HEK293 (cell line): ENCODE measurements around the gene GPR153.

ENCODE experiments used
- CTCF ChIA-PET: fragments of 350-600 bp; formaldehyde crosslinking; extraction: SDS; loops from one replicate; lab custom pipeline; 2021; ENCODE audit warnings: antibody characterized with exemption; lab: Yijun Ruan, JAX
- POLR2A ChIA-PET: fragments of 300-600 bp; formaldehyde crosslinking; extraction: SDS; loops from one replicate; lab custom pipeline; 2020; ENCODE audit warnings: antibody characterized with exemption, inconsistent platforms; lab: Yijun Ruan, JAX
- H3K27ac ChIP-seq: fragments of 200-500 bp; sonication (Bioruptor generic); 2 replicates; pipeline ENCODE4 v1.5.1; 2014; ENCODE audit warnings: low read depth, low read length, control low read depth, inconsistent platforms; ENCODE audit errors: extremely low read depth
- H3K36me3 ChIP-seq, 2 experiments: fragments of 200-500 bp in 1 of 2; sonication (Bioruptor generic) in 1 of 2; 1 replicate in 1 of 2; 2 replicates in 1 of 2; pipeline ENCODE4 v1.5.1; 2014 to 2017; ENCODE audit warnings: inconsistent platforms in 2 of 2, low read length in 2 of 2; ENCODE audit not compliant: control insufficient read depth in 2 of 2, insufficient read depth in 1 of 2
- H3K4me1 ChIP-seq: fragments of 200-500 bp; sonication (Bioruptor generic); 2 replicates; pipeline ENCODE4 v1.5.1; 2014; ENCODE audit warnings: mild to moderate bottlenecking, low read length, inconsistent platforms; ENCODE audit not compliant: control insufficient read depth, insufficient read depth
- H3K4me3 ChIP-seq: 2 replicates; pipeline ENCODE4 v1.5.1; 2011; ENCODE audit warnings: low read depth, mild to moderate bottlenecking, control low read depth, low read length, moderate library complexity
- H3K9me3 ChIP-seq: fragments of 200-500 bp; sonication (Bioruptor generic); 2 replicates; pipeline ENCODE4 v1.5.1; 2014; ENCODE audit warnings: low read depth, low read length, inconsistent platforms; ENCODE audit not compliant: control insufficient read depth, insufficient read depth
- EGR2 ChIP-seq: fragments of 450-650 bp; formaldehyde crosslinking; IDR thresholded peaks from 2 replicates; pipeline ENCODE4 v1.5.1; 2016; ENCODE audit warnings: low read depth, missing biosample characterization, missing genetic modification characterization
- KLF1 ChIP-seq: fragments of 450-650 bp; formaldehyde crosslinking; IDR thresholded peaks from 2 replicates; pipeline ENCODE4 v1.5.1; 2016; ENCODE audit warnings: missing biosample characterization, missing genetic modification characterization
- KLF10 ChIP-seq: fragments of 450-650 bp; IDR thresholded peaks from 2 replicates; pipeline ENCODE4 v1.5.1; 2018; ENCODE audit warnings: missing biosample characterization, mild to moderate bottlenecking, missing genetic modification characterization
- SP2 ChIP-seq: fragments of 450-650 bp; formaldehyde crosslinking; IDR thresholded peaks from 2 replicates; pipeline ENCODE4 v1.5.1; 2016; ENCODE audit warnings: missing biosample characterization, missing genetic modification characterization
- ZBTB10 ChIP-seq: fragments of 450-650 bp; formaldehyde crosslinking; IDR thresholded peaks from 2 replicates; pipeline ENCODE4 v1.5.1; 2016; ENCODE audit warnings: missing biosample characterization, missing genetic modification characterization
- ZBTB20 ChIP-seq: fragments of 450-650 bp; formaldehyde crosslinking; IDR thresholded peaks from 2 replicates; pipeline ENCODE4 v1.5.1; 2016; ENCODE audit warnings: missing biosample characterization, missing genetic modification characterization
- ZFP41 ChIP-seq: fragments of 450-650 bp; formaldehyde crosslinking; IDR thresholded peaks from 2 replicates; pipeline ENCODE4 v1.5.1; 2016; ENCODE audit warnings: missing biosample characterization, missing genetic modification characterization, borderline replicate concordance
- ZIC2 ChIP-seq: fragments of 450-650 bp; formaldehyde crosslinking; IDR thresholded peaks from 2 replicates; pipeline ENCODE4 v1.5.1; 2016; ENCODE audit warnings: missing biosample characterization, missing genetic modification characterization
- ZNF121 ChIP-seq: fragments of 450-650 bp; formaldehyde crosslinking; IDR thresholded peaks from 2 replicates; pipeline ENCODE4 v1.5.1; 2016; ENCODE audit warnings: missing biosample characterization, missing genetic modification characterization
- ZNF140 ChIP-seq: fragments of 450-650 bp; formaldehyde crosslinking; IDR thresholded peaks from 2 replicates; pipeline ENCODE4 v1.5.1; 2016; ENCODE audit warnings: missing biosample characterization, missing genetic modification characterization
- ZNF175 ChIP-seq: fragments of 450-650 bp; formaldehyde crosslinking; IDR thresholded peaks from 2 replicates; pipeline ENCODE4 v1.5.1; 2016; ENCODE audit warnings: missing biosample characterization, missing genetic modification characterization
- ZNF2 ChIP-seq: fragments of 450-650 bp; formaldehyde crosslinking; IDR thresholded peaks from 2 replicates; pipeline ENCODE4 v1.5.1; 2016; ENCODE audit warnings: missing biosample characterization, missing genetic modification characterization
- ZNF302 ChIP-seq: fragments of 450-650 bp; formaldehyde crosslinking; IDR thresholded peaks from 2 replicates; pipeline ENCODE4 v1.5.1; 2016; ENCODE audit warnings: missing biosample characterization, missing genetic modification characterization, low read depth
- ZNF335 ChIP-seq: fragments of 450-650 bp; formaldehyde crosslinking; conservative IDR thresholded peaks from 2 replicates; pipeline ENCODE4 v1.5.1; 2016; ENCODE audit warnings: missing biosample characterization, missing genetic modification characterization
- ZNF394 ChIP-seq: fragments of 450-650 bp; formaldehyde crosslinking; IDR thresholded peaks from 2 replicates; pipeline ENCODE4 v1.5.1; 2016; ENCODE audit warnings: missing biosample characterization, missing genetic modification characterization, mild to moderate bottlenecking, moderate library complexity, borderline replicate concordance
- ZNF426 ChIP-seq: fragments of 450-650 bp; formaldehyde crosslinking; IDR thresholded peaks from 2 replicates; pipeline ENCODE4 v1.5.1; 2017; ENCODE audit warnings: missing biosample characterization, missing genetic modification characterization, mild to moderate bottlenecking, inconsistent platforms, moderate library complexity
- ZNF510 ChIP-seq: fragments of 450-650 bp; formaldehyde crosslinking; IDR thresholded peaks from 2 replicates; pipeline ENCODE4 v1.5.1; 2018; ENCODE audit warnings: mild to moderate bottlenecking, missing genetic modification characterization, missing biosample characterization; ENCODE audit not compliant: insufficient replicate concordance
- ZNF645 ChIP-seq: fragments of 450-650 bp; formaldehyde crosslinking; IDR thresholded peaks from 2 replicates; pipeline ENCODE4; 2016; ENCODE audit warnings: missing biosample characterization, missing genetic modification characterization
- ZNF660 ChIP-seq: fragments of 450-650 bp; IDR thresholded peaks from 2 replicates; pipeline ENCODE4 v1.5.1; 2018; ENCODE audit warnings: missing biosample characterization, mild to moderate bottlenecking, missing genetic modification characterization
- ZNF768 ChIP-seq: fragments of 450-650 bp; formaldehyde crosslinking; IDR thresholded peaks from 2 replicates; pipeline ENCODE4 v1.5.1; 2018; ENCODE audit warnings: missing biosample characterization, mild to moderate bottlenecking, missing genetic modification characterization
- TF ChIP-seq, protein P1 (sequence below): fragments of 450-650 bp; formaldehyde crosslinking; IDR thresholded peaks from 2 replicates; pipeline ENCODE4 v1.5.1; 2016; ENCODE audit warnings: missing biosample characterization, missing genetic modification characterization

Gene GPR153

GRCh38 chr1:6295910-6296309 lies 35.0 kb upstream of the GPR153 start:
- no peak overlapping the region for H3K4me3 ChIP-seq
- H3K4me1 ChIP-seq = no peaks in the 10 kb centered on the region
- H3K9me3 ChIP-seq = no peaks in the 10 kb centered on the region
- CTCF ChIA-PET = interaction anchor here (0.8 kb wide), 1 partner anchor 49 kb away, joined by 3 read pairs; no protein-coding TSS in a partner anchor
- POLR2A ChIA-PET = interaction anchor here (0.7 kb wide), 1 partner anchor 43 kb away, joined by 4 read pairs; no protein-coding TSS in a partner anchor
- H3K36me3 ChIP-seq = peaks cover 0 to 72% of the 10 kb centered on the region in 2 experiments; a peak in 2 of 3 replicates
- H3K27ac ChIP-seq = no peak overlapping the region
- no peak for TF ChIP-seq ZNF394 (tag by site-specific recombination)
- TF ChIP-seq ZNF768 (tag by site-specific recombination) = no peak
- TF ChIP-seq, protein P1, sequence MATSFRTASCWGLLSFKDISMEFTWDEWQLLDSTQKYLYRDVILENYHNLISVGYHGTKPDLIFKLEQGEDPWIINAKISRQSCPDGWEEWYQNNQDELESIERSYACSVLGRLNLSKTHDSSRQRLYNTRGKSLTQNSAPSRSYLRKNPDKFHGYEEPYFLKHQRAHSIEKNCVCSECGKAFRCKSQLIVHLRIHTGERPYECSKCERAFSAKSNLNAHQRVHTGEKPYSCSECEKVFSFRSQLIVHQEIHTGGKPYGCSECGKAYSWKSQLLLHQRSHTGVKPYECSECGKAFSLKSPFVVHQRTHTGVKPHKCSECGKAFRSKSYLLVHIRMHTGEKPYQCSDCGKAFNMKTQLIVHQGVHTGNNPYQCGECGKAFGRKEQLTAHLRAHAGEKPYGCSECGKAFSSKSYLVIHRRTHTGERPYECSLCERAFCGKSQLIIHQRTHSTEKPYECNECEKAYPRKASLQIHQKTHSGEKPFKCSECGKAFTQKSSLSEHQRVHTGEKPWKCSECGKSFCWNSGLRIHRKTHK (tag by site-specific recombination) = no peak
- TF ChIP-seq ZNF121 (tag by site-specific recombination) = peak; percentile 92

DNA sequence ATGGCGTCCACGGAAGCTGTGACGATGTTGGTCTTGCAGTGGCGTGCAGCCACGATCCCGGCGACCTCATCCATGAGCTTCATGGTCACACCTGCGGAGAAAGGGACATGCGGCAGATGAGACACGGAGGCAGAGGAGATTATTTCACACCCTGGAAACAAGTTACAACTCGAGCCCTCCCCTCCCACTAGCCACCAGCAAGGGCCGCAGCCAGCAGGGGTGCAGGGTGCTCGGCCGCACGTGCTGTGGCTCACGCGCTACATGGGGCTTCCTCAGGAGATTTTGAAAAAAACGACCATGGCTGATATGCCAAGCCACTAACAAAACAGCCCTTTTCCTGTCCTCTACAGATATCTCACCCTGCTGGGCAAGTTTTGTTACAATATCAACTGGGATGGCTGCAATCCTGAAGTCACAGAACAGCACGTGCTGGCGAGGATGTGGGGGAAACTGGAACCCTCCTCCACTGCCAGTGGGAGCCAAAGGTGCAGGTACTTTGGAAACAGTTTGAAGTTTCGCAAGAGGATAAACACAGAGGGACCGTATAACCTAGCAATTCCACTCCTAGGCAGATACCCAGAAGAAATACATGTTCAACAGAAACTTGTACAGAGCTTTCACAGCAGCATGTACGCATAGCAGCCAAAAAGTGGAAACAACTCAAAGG lies 34.1 kb upstream of the GPR153 start:
- TF ChIP-seq ZNF140 (peak; percentile 50; the same call in 1 of the 2 replicates), SP2 (tag by site-specific recombination) (no peak)
- peaks cover 0 to 71% of the 10 kb centered on the region in 2 experiments; a peak in 2 of 3 replicates for H3K36me3 ChIP-seq
- no peaks in the 10 kb centered on the region for H3K4me1 ChIP-seq
- CTCF ChIA-PET = interaction anchor here (0.8 kb wide), 1 partner anchor 48 kb away, joined by 3 read pairs; no protein-coding TSS in a partner anchor
- POLR2A ChIA-PET = no interaction called here
- no peak overlapping the region for H3K27ac ChIP-seq
- no peak overlapping the region for H3K4me3 ChIP-seq
- no peaks in the 10 kb centered on the region for H3K9me3 ChIP-seq

- H3K4me1 ChIP-seq = no peaks in the 10 kb centered on the region
- no peak overlapping the region for H3K4me3 ChIP-seq
- ChIA-PET CTCF (no interaction called here), POLR2A (no interaction called here)
- H3K9me3 ChIP-seq = no peaks in the 10 kb centered on the region
- TF ChIP-seq ZNF660 (tag by site-specific recombination) (no peak), ZNF302 (tag by site-specific recombination) (no peak), ZBTB10 (tag by site-specific recombination) (no peak), ZNF645 (tag by site-specific recombination) (no peak), ZNF426 (tag by site-specific recombination) (no peak), ZFP41 (no peak), ZNF510 (tag by site-specific recombination) (no peak), ZNF335 (no peak), ZBTB20 (tag by site-specific recombination) (no peak), ZNF140 (no peak), KLF1 (tag by site-specific recombination) (no peak), ZIC2 (no peak), ZNF2 (tag by site-specific recombination) (no peak), ZNF175 (tag by site-specific recombination) (no peak), KLF10 (tag by site-specific recombination) (no peak), EGR2 (tag by site-specific recombination) (no peak), ZNF394 (tag by site-specific recombination) (no peak)
- H3K36me3 ChIP-seq = peaks cover 0 to 66% of the 10 kb centered on the region in 2 experiments; a peak in 2 of 3 replicates
- H3K27ac ChIP-seq = no peak overlapping the region
Measured at GRCh38 chr1:6294080-6294889, 33.4 kb upstream of the GPR153 start.
